Activated CD4-positive, alpha-beta T cell treated with anti-CD3 and anti-CD28 coated beads for 36 hours (primary cell): Measurements from ENCODE around the gene STUM. TPM values are rescaled to one million over a fixed set of nuclear protein-coding genes. Genes with fewer than 3 reads are reported as not detected.
"Not testable (repeated sequence)": the region's sequence is repeated elsewhere in the genome, so short reads cannot be mapped to it uniquely, and the experiment has no call there.

Source experiments
- ATAC-seq: fragments of 200-7000 bp; cut with Tn5 transposase; one replicate; pipeline ENCODE4 v1.10.0; 2021; ENCODE audit warnings: mild to moderate bottlenecking, moderate library complexity
- CTCF ChIA-PET: fragments of 350-600 bp; sonication (Branson Sonifier 250); formaldehyde crosslinking; loops from one replicate; lab custom pipeline; 2021; ENCODE audit warnings: antibody characterized with exemption; lab: Charles Lee
- POLR2A ChIA-PET: fragments of 350-600 bp; sonication (Branson Sonifier 250); formaldehyde crosslinking; loops from one replicate; lab custom pipeline; 2021; ENCODE audit warnings: antibody characterized with exemption, inconsistent platforms; lab: Charles Lee
- DNase-seq: peaks from one replicate; pipeline ENCODE4 v3.0.0-alpha.2; 2020
- H3K27ac Mint-ChIP-seq: one replicate; pipeline ENCODE4 v1.8.0; 2021; ENCODE audit warnings: mixed read lengths
- H3K27me3 Mint-ChIP-seq: one replicate; pipeline ENCODE4 v1.8.0; 2021; ENCODE audit warnings: mixed read lengths
- H3K36me3 Mint-ChIP-seq: one replicate; pipeline ENCODE4 v1.8.0; 2021; ENCODE audit warnings: low read depth, mixed read lengths
- H3K4me1 Mint-ChIP-seq: one replicate; pipeline ENCODE4 v1.8.0; 2021; ENCODE audit warnings: mixed read lengths
- H3K4me3 Mint-ChIP-seq: one replicate; pipeline ENCODE4 v1.8.0; 2021; ENCODE audit warnings: mild to moderate bottlenecking, moderate library complexity, mixed read lengths
- H3K9me3 Mint-ChIP-seq: one replicate; pipeline ENCODE4 v1.8.0; 2021; ENCODE audit warnings: low read depth, mixed read lengths
- intact Hi-C, 2 experiments: fragments of 100-400 bp; cut with DNase I in 1 of 2; cut with micrococcal nuclease in 1 of 2; formaldehyde crosslinking; loops; one replicate each; pipeline versions ENCODE4 v1.14.2 to v1.15.1; 2022 to 2024; cut with DNase I, micrococcal nuclease
- total RNA-seq, 2 experiments: library from RNA; stranded (reverse); gene quantifications; one replicate each; pipeline ENCODE4 v1.2.3, GENCODE V29; 2021

The STUM gene
- total RNA-seq, 2 experiments from 2014 or later = not detected

DNA sequence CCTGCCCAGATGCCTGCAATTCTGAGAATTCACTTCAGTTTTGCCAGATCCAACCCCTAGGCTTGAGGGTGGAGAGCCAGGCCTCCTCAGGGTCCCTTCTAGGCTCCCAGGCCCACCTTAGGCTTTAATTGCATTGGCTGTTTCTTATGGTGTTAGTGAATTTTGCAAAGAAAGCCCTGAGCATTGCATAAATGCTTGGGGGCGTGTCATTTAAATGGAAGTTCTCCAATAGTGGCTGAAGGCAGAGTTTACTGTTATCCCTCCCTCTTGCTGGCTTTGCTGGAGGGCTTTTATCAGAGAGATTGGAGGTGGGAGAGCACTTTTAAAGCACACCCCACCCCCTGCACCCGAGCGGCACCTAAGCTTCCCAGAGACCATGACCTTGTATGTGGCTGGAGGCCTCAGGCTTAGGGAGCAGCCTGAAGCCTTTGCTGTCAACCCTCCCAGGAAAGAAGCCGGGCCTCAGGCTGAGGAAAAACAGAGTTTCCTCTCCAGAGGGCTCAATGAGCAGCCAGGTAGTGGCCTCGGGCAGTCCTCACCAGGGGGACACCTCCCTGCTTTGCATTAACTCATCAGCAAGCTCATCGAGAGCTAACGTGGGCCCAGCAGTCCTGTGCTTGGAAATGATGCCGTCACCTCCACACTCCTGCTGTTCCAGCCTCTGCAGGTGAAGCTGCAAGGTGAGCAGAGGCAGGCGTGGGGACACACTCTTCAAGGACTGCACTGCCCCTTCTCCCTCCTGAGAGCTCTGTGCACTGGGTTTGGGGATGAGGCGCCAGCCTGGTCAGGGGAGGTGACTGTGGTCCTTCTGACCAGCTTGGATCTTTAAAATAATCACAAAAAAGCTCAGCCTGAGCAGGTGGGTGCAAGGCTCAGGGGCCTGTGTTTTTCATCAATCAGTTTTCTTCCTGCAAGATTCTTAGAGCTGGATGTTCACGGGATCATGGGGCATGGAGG is 58.0 kb downstream of the STUM start:
- intact Hi-C loops = loop anchor here in 1 of 2 experiments (5.0 kb wide), 1 partner anchor 179 kb away; no protein-coding TSS in a partner anchor
- H3K4me1 Mint-ChIP-seq = no peaks in the 10 kb centered on the region
- H3K27me3 Mint-ChIP-seq = no peaks in the 10 kb centered on the region
- H3K9me3 Mint-ChIP-seq = no peaks in the 10 kb centered on the region
- DNase-seq (no peak), ATAC-seq (no peak)
- H3K27ac Mint-ChIP-seq = no peak overlapping the region
- H3K36me3 Mint-ChIP-seq = no peaks in the 10 kb centered on the region
- ChIA-PET CTCF (interaction anchor here (0.6 kb wide), 2 partner anchors 186 to 244 kb away, joined by 3 read pairs; no protein-coding TSS in a partner anchor), POLR2A (no interaction called here)
- H3K4me3 Mint-ChIP-seq = no peak overlapping the region

DNA sequence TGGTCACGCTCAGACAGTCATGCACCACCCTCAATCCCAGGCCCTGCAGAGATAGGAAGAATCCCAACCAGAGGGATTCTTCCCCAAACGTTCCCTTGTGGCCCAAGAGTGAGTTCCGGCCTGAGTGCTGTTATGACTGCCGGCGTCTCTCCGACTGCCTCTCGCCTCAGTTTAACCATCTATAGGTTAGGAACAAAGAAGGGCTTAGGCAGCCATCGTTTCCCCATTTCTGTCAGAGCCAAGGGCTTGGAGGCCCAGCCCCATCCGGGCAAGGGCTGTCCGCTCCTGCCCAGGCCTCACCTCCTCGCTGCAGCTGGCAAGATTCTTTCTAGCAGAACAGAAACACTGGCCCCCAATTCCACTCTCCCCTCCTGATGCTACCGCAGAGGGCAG is 58.7 kb downstream of the STUM start:
- H3K36me3 Mint-ChIP-seq = no peaks in the 10 kb centered on the region
- H3K4me1 Mint-ChIP-seq = no peaks in the 10 kb centered on the region
- DNase-seq (no peak), ATAC-seq (no peak)
- H3K4me3 Mint-ChIP-seq = no peak overlapping the region
- ChIA-PET POLR2A (no interaction called here), CTCF (interaction anchor here (0.6 to 1.4 kb wide), 2 partner anchors 9 to 187 kb away, joined by 3 read pairs; no protein-coding TSS in a partner anchor)
- no peaks in the 10 kb centered on the region for H3K27me3 Mint-ChIP-seq
- intact Hi-C loops = loop anchor here in 1 of 2 experiments (5.0 kb wide), 1 partner anchor 180 kb away; no protein-coding TSS in a partner anchor
- no peaks in the 10 kb centered on the region for H3K9me3 Mint-ChIP-seq
- H3K27ac Mint-ChIP-seq = no peak overlapping the region

DNA sequence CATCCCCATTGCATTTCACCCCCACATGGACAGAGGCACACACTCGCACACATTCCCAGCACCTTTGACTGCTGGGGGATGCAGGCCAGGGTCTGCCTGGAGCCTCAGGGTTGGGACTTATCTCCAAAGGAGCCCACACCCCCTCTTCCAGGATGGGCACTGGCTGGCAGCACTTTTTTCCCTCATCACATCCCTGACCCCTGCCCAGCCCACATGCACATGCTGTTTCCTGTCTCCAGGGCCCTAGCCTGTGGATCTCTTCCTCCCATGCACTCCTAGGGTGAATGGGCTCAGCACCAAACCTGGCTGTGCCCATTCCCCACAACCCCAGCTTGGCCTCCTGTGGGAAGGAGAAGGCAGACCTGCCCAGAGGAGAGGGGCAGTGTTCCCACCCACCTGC is 59.3 kb downstream of the STUM start:
- Mint-ChIP-seq H3K4me1 (no peaks in the 10 kb centered on the region), H3K9me3 (no peaks in the 10 kb centered on the region), H3K4me3 (no peak overlapping the region), H3K36me3 (no peaks in the 10 kb centered on the region), H3K27me3 (no peaks in the 10 kb centered on the region), H3K27ac (no peak overlapping the region)
- intact Hi-C loops = loop anchor here (1.0 to 5.0 kb wide), 3 partner anchors 60 to 184 kb away; partner anchors contain the start of gene STUM (in 1 of the 2)
- ATAC-seq (no peak), DNase-seq (no peak)
- POLR2A ChIA-PET = no interaction called here
- CTCF ChIA-PET = interaction anchor here (0.7 to 1.5 kb wide), 7 partner anchors 10 to 428 kb away, joined by 3 to 6 read pairs (median 5); no protein-coding TSS in a partner anchor

DNA sequence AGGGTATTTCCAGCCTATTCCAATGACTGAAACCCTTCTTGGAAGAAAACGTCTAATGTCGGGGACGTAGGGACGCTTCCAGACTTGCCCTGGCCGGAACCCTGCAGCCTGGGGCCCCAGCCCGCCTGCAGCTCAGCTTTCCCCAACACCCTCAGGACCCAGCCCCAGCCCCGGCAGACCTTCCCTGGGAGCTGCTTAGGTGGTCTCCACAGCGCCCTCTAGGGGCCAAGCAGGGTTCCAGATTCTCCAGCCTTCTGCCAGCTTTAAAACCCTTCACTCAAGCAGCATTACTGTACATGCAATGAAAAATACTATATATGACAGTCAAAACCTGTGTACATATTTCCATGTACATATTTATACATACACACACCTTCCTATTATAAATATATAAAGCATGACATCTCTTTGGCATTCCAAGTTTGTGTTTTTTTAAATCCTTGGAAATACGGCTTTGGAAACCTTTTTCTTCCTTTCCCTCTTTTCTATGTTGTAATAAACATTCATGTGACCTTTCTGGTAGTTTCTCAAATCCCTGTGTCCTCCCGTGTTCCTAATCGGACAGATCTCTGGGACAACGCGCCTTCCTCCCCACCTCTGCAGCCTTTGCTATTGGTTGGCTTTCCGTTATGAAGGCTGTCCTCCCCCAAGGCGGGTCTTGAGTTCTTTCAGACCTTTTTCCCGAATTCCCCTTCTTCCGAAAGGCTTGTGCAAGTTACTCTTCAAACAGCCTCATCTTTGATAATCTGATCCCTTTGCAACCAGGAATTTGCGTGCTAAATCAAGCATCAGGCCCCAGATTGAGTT is 60.3 kb downstream of the STUM start:
- H3K27me3 Mint-ChIP-seq = no peaks in the 10 kb centered on the region
- no peaks in the 10 kb centered on the region for H3K36me3 Mint-ChIP-seq
- H3K27ac Mint-ChIP-seq = no peak overlapping the region
- no peaks in the 10 kb centered on the region for H3K9me3 Mint-ChIP-seq
- peak; percentile 85 for DNase-seq
- no peaks in the 10 kb centered on the region for H3K4me1 Mint-ChIP-seq
- CTCF ChIA-PET = interaction anchor here (0.5 to 1.6 kb wide), 18 partner anchors 10 to 604 kb away, joined by 3 to 6 read pairs (median 4); no protein-coding TSS in a partner anchor
- intact Hi-C loops = loop anchor here (1.0 to 5.0 kb wide), 3 partner anchors 61 to 185 kb away; partner anchors contain the start of gene STUM (in 1 of the 2)
- POLR2A ChIA-PET = interaction anchor here (0.5 to 0.6 kb wide), 2 partner anchors 204 to 723 kb away, joined by 3 to 5 read pairs; no protein-coding TSS in a partner anchor
- no peak overlapping the region for H3K4me3 Mint-ChIP-seq
- peak; percentile 89 for ATAC-seq

DNA sequence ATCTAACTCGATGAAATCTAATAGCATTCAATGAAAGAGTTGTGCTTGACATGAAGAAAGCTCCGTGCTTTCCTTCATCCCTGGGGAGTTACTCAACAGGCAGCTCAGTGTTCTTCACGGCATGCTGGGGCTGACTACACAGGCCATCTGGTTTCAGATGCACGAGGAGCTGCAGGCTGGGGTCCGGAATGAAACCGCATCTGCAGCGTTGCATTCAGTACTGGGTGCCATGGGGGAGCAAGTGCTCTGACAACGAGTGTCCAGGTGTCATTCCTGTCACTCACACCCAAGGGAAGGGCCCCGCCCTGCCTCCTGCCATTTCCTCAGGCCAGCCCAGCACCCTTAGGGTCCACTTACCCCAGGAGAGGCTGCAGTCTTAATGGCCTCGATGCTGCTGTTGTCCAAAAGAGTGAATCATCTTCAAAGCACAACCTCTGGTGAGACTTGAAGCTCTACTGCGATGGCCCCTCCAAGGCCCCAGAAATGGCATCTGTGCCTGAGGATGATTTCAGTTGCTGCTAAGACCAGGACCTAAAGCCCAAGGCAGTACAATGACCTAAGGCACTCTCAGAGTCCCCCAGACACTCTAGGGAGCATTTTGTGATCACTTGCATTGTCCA is 61.4 kb downstream of the STUM start:
- Mint-ChIP-seq H3K36me3 (no peaks in the 10 kb centered on the region), H3K4me3 (no peak overlapping the region)
- POLR2A ChIA-PET = no interaction called here

DNA sequence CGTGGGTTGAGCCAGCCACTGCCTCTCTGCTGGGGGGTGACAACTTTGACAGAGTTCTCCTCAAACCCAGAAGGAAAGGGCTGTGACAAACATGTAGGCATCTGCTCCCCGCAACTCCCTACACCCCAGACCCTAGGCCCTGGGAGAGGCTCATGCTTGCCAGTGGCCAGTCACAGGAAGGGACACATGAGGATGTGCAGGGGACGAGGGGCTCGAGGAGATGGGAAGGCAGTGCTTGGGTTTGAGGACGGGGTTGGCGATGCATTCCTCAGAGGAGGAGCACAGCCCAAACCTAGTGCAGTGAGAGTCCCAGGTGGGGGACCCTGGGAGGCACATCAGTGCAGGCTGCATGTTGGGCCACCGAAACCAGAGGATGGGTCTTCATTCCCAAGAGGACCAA is 62.1 kb downstream of the STUM start:
- Mint-ChIP-seq H3K27ac (no peak overlapping the region), H3K4me3 (no peak overlapping the region), H3K9me3 (no peaks in the 10 kb centered on the region), H3K4me1 (no peaks in the 10 kb centered on the region), H3K36me3 (no peaks in the 10 kb centered on the region), H3K27me3 (no peaks in the 10 kb centered on the region)
- intact Hi-C loops = no loop called here
- DNase-seq = no peak
- ATAC-seq = no peak
- POLR2A ChIA-PET = no interaction called here
- CTCF ChIA-PET = interaction anchor here (1.0 kb wide), 1 partner anchor 16 kb away, joined by 3 read pairs; no protein-coding TSS in a partner anchor

More for the DNA sequence above, 61.4 kb downstream of the STUM start:
- no peak overlapping the region for H3K27ac Mint-ChIP-seq
- intact Hi-C loops = loop anchor here in 1 of 2 experiments (5.0 kb wide), 1 partner anchor 183 kb away; no protein-coding TSS in a partner anchor
- no peaks in the 10 kb centered on the region for H3K4me1 Mint-ChIP-seq
- CTCF ChIA-PET = interaction anchor here (0.8 to 1.6 kb wide), 5 partner anchors 16 to 603 kb away, joined by 3 to 6 read pairs (median 3); no protein-coding TSS in a partner anchor
- ATAC-seq (no peak), DNase-seq (no peak)
- H3K9me3 Mint-ChIP-seq = no peaks in the 10 kb centered on the region
- H3K27me3 Mint-ChIP-seq = no peaks in the 10 kb centered on the region

DNA sequence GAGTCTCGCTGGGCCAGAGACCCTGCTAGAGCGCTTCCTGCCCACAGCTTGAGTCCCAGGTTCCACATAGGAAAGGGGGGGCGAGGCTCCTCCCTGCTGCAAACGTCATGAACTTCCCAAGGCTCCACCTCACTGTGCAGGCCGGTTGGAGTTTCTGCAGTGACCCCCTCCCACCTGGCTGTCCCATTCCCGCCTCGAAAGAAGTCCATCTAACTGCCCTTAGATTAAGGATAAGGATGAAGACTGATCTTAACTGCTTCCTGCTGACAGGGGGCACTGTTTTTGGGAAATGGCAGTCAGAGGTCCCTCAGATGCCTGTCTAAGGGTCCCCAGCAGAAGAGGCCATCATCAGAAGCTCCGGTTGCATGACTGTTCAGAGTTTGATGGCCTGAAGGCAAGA is 62.7 kb downstream of the STUM start:
- Mint-ChIP-seq H3K36me3 (no peaks in the 10 kb centered on the region), H3K4me1 (no peaks in the 10 kb centered on the region), H3K9me3 (no peaks in the 10 kb centered on the region), H3K27ac (no peak overlapping the region), H3K27me3 (no peaks in the 10 kb centered on the region), H3K4me3 (no peak overlapping the region)
- intact Hi-C loops = no loop called here
- no peak for ATAC-seq
- ChIA-PET CTCF (no interaction called here), POLR2A (no interaction called here)
- DNase-seq = no peak

DNA sequence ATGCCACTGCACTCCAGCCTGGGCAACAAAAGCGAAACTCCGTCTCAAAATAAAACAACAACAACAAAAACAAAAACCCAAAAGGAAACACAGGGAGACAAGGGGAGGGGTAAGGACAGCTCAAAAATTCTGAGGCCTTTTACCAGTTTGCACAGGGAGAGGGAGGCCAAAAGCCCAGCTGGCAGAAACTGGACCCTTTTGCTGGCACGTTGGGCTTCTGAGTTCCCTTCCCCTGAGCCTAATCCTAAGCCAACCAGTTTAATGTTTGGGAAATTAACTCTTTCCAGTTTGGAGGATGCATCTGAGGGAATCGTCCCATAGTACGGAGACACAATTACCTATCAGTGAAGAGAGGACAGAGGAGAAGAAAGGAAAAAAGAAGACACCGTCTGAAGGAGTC is 63.4 kb downstream of the STUM start:
- H3K4me3 Mint-ChIP-seq, H3K27ac Mint-ChIP-seq, H3K4me1 Mint-ChIP-seq, H3K27me3 Mint-ChIP-seq, ATAC-seq, POLR2A ChIA-PET, H3K9me3 Mint-ChIP-seq, DNase-seq, intact Hi-C loops, H3K36me3 Mint-ChIP-seq: not testable (repeated sequence)
- CTCF ChIA-PET = interaction anchor here (0.5 to 0.6 kb wide), 2 partner anchors 62 to 825 kb away, joined by 3 read pairs; no protein-coding TSS in a partner anchor

DNA sequence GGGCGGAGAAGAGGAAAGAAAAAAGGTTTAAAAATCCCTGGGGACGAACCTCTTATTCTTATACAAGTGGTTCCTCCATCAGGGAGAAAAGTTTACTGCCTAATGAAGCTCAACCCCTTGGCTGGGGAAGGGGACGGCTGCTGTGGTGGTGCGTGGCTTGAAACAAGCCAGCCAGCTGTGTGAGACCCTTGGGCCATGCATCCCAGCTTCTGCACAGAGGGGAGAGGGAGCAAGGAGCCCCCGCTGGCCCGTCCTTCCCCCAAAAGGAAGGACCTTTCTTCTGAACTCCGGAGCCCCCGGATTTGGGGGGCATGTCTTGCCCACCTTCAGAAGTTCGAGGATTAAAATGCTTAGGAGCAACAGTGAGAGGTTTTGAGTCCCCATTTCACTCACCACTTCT is 67.3 kb downstream of the STUM start:
- no peak for DNase-seq
- no peak overlapping the region for H3K27ac Mint-ChIP-seq
- H3K4me3 Mint-ChIP-seq = no peak overlapping the region
- H3K4me1 Mint-ChIP-seq = no peaks in the 10 kb centered on the region
- intact Hi-C loops = no loop called here
- H3K36me3 Mint-ChIP-seq = no peaks in the 10 kb centered on the region
- no peaks in the 10 kb centered on the region for H3K27me3 Mint-ChIP-seq
- ChIA-PET CTCF (interaction anchor here (0.7 to 1.2 kb wide), 2 partner anchors 17 to 48 kb away, joined by 3 read pairs; no protein-coding TSS in a partner anchor), POLR2A (no interaction called here)
- no peaks in the 10 kb centered on the region for H3K9me3 Mint-ChIP-seq
- no peak for ATAC-seq

DNA sequence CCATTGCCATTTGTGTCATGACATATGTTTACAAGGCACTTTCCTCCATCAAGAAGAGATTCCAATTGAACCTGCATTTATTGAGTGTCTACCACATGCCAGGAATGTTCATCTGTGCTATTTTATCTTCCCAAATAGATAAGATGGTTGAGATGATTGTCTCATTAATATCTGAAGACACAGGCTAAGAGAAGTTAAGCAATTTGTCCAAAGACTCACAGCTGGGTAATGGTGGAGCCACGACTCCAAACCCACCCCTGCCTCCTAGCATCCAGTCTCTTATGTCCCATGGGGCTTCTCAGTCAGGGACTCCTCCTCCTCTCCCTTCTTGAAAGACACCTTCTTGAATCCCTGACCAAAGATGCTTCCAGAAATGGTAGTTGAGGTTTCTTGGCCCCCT is 68.1 kb downstream of the STUM start:
- no peaks in the 10 kb centered on the region for H3K36me3 Mint-ChIP-seq
- H3K27me3 Mint-ChIP-seq = no peaks in the 10 kb centered on the region
- H3K9me3 Mint-ChIP-seq = no peaks in the 10 kb centered on the region
- intact Hi-C loops = no loop called here
- H3K4me1 Mint-ChIP-seq = no peaks in the 10 kb centered on the region
- H3K4me3 Mint-ChIP-seq = no peak overlapping the region
- CTCF ChIA-PET = interaction anchor here (0.7 kb wide), 1 partner anchor 48 kb away, joined by 3 read pairs; no protein-coding TSS in a partner anchor
- no peak overlapping the region for H3K27ac Mint-ChIP-seq
- ATAC-seq (no peak), DNase-seq (no peak)
- POLR2A ChIA-PET = no interaction called here
